GM12878 (cell line): ENCODE measurements around the gene KCNH4. TPM values are rescaled to one million over a fixed set of nuclear protein-coding genes. Genes with fewer than 3 reads are reported as not detected.

ENCODE experiments used
- ATAC-seq: fragments of 200-7000 bp; cut with Tn5 transposase; 3 replicates; pipeline ENCODE4 v1.9.1; 2020; ENCODE audit warnings: mild to moderate bottlenecking, moderate library complexity
- Bru-seq: library from RNA; stranded (reverse); fragments of 400-500 nt; gene quantifications from one replicate; lab custom pipeline; 2021; lab: Mats Ljungman, UMichigan
- BruChase-seq, 2 experiments: library from RNA; stranded (reverse); fragments of 400-500 nt; gene quantifications; one replicate each; lab custom pipeline; 2021; lab: Mats Ljungman, UMichigan
- BruUV-seq: library from RNA; stranded (reverse); fragments of 400-500 nt; replicated peaks from 2 replicates; lab custom pipeline; 2021; lab: Mats Ljungman, UMichigan
- CTCF ChIA-PET: fragments of 300-600 bp; sonication (Branson Sonifier 250); formaldehyde crosslinking; extraction: SDS; loops from one replicate; lab custom pipeline; 2021; ENCODE audit warnings: inconsistent platforms; lab: Yijun Ruan, JAX
- POLR2A ChIA-PET: fragments of 350-600 bp; formaldehyde crosslinking; extraction: SDS; loops from one replicate; lab custom pipeline; 2021; ENCODE audit warnings: inconsistent platforms; lab: Charles Lee
- RAD21 ChIA-PET: fragments of 300-600 bp; sonication (Branson Sonifier 250); formaldehyde crosslinking; loops from one replicate; lab custom pipeline; 2023; ENCODE audit warnings: antibody characterized with exemption; ENCODE audit not compliant: unreplicated experiment; lab: Charles Lee
- SMC1A ChIA-PET: fragments of 300-600 bp; sonication (Branson Sonifier 250); formaldehyde crosslinking; loops from one replicate; lab custom pipeline; 2023; ENCODE audit not compliant: unreplicated experiment, uncharacterized antibody; lab: Charles Lee
- DNase-seq: peaks from one replicate; pipeline ENCODE4 v3.0.0-alpha.2; 2011; ENCODE audit warnings: low read depth, low spot score
- FAIRE-seq: peaks from 3 replicates; lab custom pipeline; 2011; peaks lifted over from hg19 to GRCh38; lab: Jason Lieb, UNC
- H2AFZ ChIP-seq: 2 replicates; pipeline ENCODE4 v1.6.0; 2011; ENCODE audit warnings: low read depth, low read length, control low read depth; ENCODE audit not compliant: control insufficient read depth
- H3K27ac ChIP-seq: 2 replicates; pipeline ENCODE4 v1.5.1; 2011; ENCODE audit warnings: control low read depth; ENCODE audit not compliant: control insufficient read depth, insufficient read depth
- H3K27me3 ChIP-seq, 2 experiments: replicated peaks in 1 of 2; 2 replicates each; pipeline versions ENCODE4 v1.6.0 to v1.6.1; 2011; ENCODE audit warnings: low read length in 1 of 2; ENCODE audit not compliant: control insufficient read depth in 2 of 2, insufficient read depth in 2 of 2
- H3K36me3 ChIP-seq, 2 experiments: 2 replicates each; pipeline ENCODE4 v1.5.1; 2011; ENCODE audit warnings: low read length in 1 of 2; ENCODE audit not compliant: control insufficient read depth in 2 of 2, insufficient read depth in 2 of 2
- H3K4me1 ChIP-seq: 2 replicates; pipeline ENCODE4 v1.6.1; 2011; ENCODE audit warnings: mild to moderate bottlenecking, low read length, moderate library complexity, mixed read lengths; ENCODE audit not compliant: control insufficient read depth, insufficient read depth
- H3K4me2 ChIP-seq: 2 replicates; pipeline ENCODE4 v1.6.0; 2011; ENCODE audit warnings: control low read depth; ENCODE audit not compliant: control insufficient read depth, insufficient read depth
- H3K4me3 ChIP-seq: fragments of 200-600 bp; sonication (generic); 2 replicates; pipeline ENCODE4 v1.5.1; 2016
- H3K79me2 ChIP-seq: 2 replicates; pipeline ENCODE4 v1.6.0; 2011; ENCODE audit warnings: low read length; ENCODE audit not compliant: control insufficient read depth, insufficient read depth
- H3K9ac ChIP-seq: 2 replicates; pipeline ENCODE4 v1.8.0; 2011; ENCODE audit warnings: low read length, control low read depth, mixed read lengths; ENCODE audit not compliant: control insufficient read depth, insufficient read depth
- H3K9me3 ChIP-seq: replicated peaks from 3 replicates; pipeline ENCODE4 v1.5.1; 2011; ENCODE audit warnings: mild to moderate bottlenecking, low read length; ENCODE audit not compliant: control insufficient read depth, insufficient read depth
- H4K20me1 ChIP-seq: 2 replicates; pipeline ENCODE4 v1.6.0; 2011; ENCODE audit not compliant: control insufficient read depth, insufficient read depth
- E4F1 ChIP-seq: fragments of 450-650 bp; IDR thresholded peaks from 2 replicates; pipeline ENCODE4 v1.6.1; 2018; ENCODE audit warnings: borderline replicate concordance, mild to moderate bottlenecking; ENCODE audit not compliant: partially characterized antibody
- ELK1 ChIP-seq: IDR thresholded peaks from 2 replicates; pipeline ENCODE4 v1.6.1; 2012; ENCODE audit warnings: low read depth, low read length, improper control_type of control experiment
- FOXM1 ChIP-seq: IDR thresholded peaks from 2 replicates; pipeline ENCODE4 v1.6.1; 2012; ENCODE audit warnings: low read depth, mild to moderate bottlenecking, inconsistent platforms, low read length, moderate library complexity
- IKZF1 ChIP-seq: fragments of 450-650 bp; conservative IDR thresholded peaks from 2 replicates; pipeline ENCODE4 v1.6.1; 2017; ENCODE audit warnings: antibody characterized with exemption, mild to moderate bottlenecking
- KDM1A ChIP-seq: fragments of 200-600 bp; sonication (generic); IDR thresholded peaks from 2 replicates; pipeline ENCODE4 v1.6.1; 2016; ENCODE audit warnings: borderline replicate concordance
- NFYA ChIP-seq: IDR thresholded peaks from 2 replicates; pipeline ENCODE4 v1.6.1; 2011; ENCODE audit warnings: low read depth, mild to moderate bottlenecking, low read length, improper control_type of control experiment, borderline replicate concordance
- NFYB ChIP-seq: IDR thresholded peaks from 2 replicates; pipeline ENCODE4 v1.6.1; 2011; ENCODE audit warnings: low read depth, mild to moderate bottlenecking, low read length, improper control_type of control experiment, moderate library complexity; ENCODE audit not compliant: insufficient read depth
- RELB ChIP-seq: fragments of 450-650 bp; IDR thresholded peaks from 2 replicates; pipeline ENCODE4 v1.6.1; 2017; ENCODE audit warnings: low read depth, mild to moderate bottlenecking, moderate library complexity
- SP1 ChIP-seq: IDR thresholded peaks from one replicate; pipeline ENCODE4 v1.6.1; 2011; ENCODE audit warnings: low read depth, low read length
- TBL1XR1 ChIP-seq: IDR thresholded peaks from 2 replicates; pipeline ENCODE4 v1.6.1; 2012; ENCODE audit warnings: low read depth, low read length, improper control_type of control experiment
- TCF3 ChIP-seq: IDR thresholded peaks from 2 replicates; pipeline ENCODE4 v1.6.1; 2012; ENCODE audit warnings: low read depth, mild to moderate bottlenecking, low read length, borderline replicate concordance; ENCODE audit not compliant: insufficient read depth
- YY1 ChIP-seq: IDR thresholded peaks from 2 replicates; pipeline ENCODE4 v1.6.1; 2011; ENCODE audit warnings: low read depth, mild to moderate bottlenecking, low read length
- WGBS: methylation state at CpG from one replicate; pipeline ENCODE4 v1.1.6; 2016; ENCODE audit warnings: low lambda C conversion rate; ENCODE audit not compliant: insufficient replicate concordance, insufficient coverage; ENCODE audit errors: missing lambda C conversion rate; 5-methylcytosine and 5-hydroxymethylcytosine counted together
- in situ Hi-C: fragments of 300-500 bp; cut with MboI; formaldehyde crosslinking; loops from 9 replicates; pipeline ENCODE4 v1.14.3; 2018; ENCODE audit warnings: mixed read lengths
- intact Hi-C: fragments of 100-400 bp; cut with micrococcal nuclease; formaldehyde crosslinking; loops from one replicate; pipeline ENCODE4 v1.14.2; 2022; ENCODE audit not compliant: unreplicated experiment
- long read RNA-seq, 2 experiments: library from polyadenylated mRNA; unstranded; transcript quantifications; one replicate each; pipeline ENCODE4 v2.0.0, GENCODE V29; 2019 to 2020
- polyA minus RNA-seq, 3 experiments: library from RNA; depleted of rRNA, polyadenylated mRNA; stranded (reverse); fragments of >200 nt; gene quantifications; 2 replicates each; pipeline ENCODE4 v1.2.3, GENCODE V29; 2011
- polyA plus RNA-seq, 11 experiments: library from polyadenylated mRNA; depleted of rRNA in 4 of 11; unstranded in 6 of 11; stranded (reverse) in 5 of 11; fragments of >200 nt; fragmentation: Nextera tagmentation in 4 of 11; fragmentation: Illumina TruSeq in 1 of 11; extraction: Ambion mirVana in 4 of 11; extraction: Trizol in 1 of 11; gene quantifications; 1 replicate in 1 of 11; 2 replicates in 10 of 11; pipeline versions ENCODE4 v1.2.1 to v1.2.3, GENCODE V29; 2011 to 2016; ENCODE audit warnings: inconsistent platforms in 2 of 11, missing spikeins in 2 of 11, low read depth in 1 of 11
- total RNA-seq, 4 experiments: library from RNA; depleted of rRNA in 3 of 4; stranded (reverse); fragments of >200 nt in 3 of 4; fragmentation: Illumina TruSeq in 1 of 4; extraction: Trizol in 1 of 4; gene quantifications; 2 replicates each; pipeline versions ENCODE4 v1.2.1 to v1.2.3, GENCODE V29; 2013 to 2021

KCNH4 gene
- 1.3 and 1.7 TPM in 2 replicates for total RNA-seq (2013; cell fraction: nucleolus; rRNA removed)
- total RNA-seq (2014; rRNA removed) (0.06 TPM in 1 of 2 replicates, not detected in the other), total RNA-seq (2014; rRNA removed; fragmentation: Illumina TruSeq; extraction: Trizol) (0.09 TPM in 1 of 2 replicates, not detected in the other), total RNA-seq (2021) (0.19 and 0.26 TPM in 2 replicates), polyA plus RNA-seq (2011; rRNA removed) (0.39 and 0.88 TPM in 2 replicates), polyA plus RNA-seq (2014; fragmentation: Illumina TruSeq; extraction: Trizol) (0.12 TPM in 1 of 2 replicates, not detected in the other), polyA plus RNA-seq (2014; fragmentation: Nextera tagmentation; extraction: Ambion mirVana) (under 1 TPM in 1 of 2 experiments, not detected in 1; 0.04 TPM), polyA plus RNA-seq (2014; rRNA removed) (0.10 and 0.30 TPM in 2 replicates), polyA plus RNA-seq (2016; fragmentation: Nextera tagmentation; extraction: Ambion mirVana) (under 1 TPM; 0.03 to 0.09 TPM), polyA minus RNA-seq (2011; rRNA and poly(A)+ RNA removed) (1.2 and 1.3 TPM in 2 replicates), Bru-seq, nascent RNA (percentile 26 among the genes with signal in this experiment), BruChase-seq, experiment 1, labeled RNA remaining after a 6-hour chase (percentile 27 among the genes with signal in this experiment), BruChase-seq, experiment 2, labeled RNA remaining after a 2-hour chase (percentile 27 among the genes with signal in this experiment)
- 0.12 TPM for polyA plus RNA-seq (2011; ENCODE audit: low read depth)
- 1.2 and 1.4 TPM in 2 replicates for polyA plus RNA-seq (2011; cell fraction: cytosol; rRNA removed)
- polyA plus RNA-seq (2011; cell fraction: nucleus; rRNA removed): 2.5 and 3.5 TPM in 2 replicates
- polyA plus RNA-seq (2012): 0.21 and 0.28 TPM in 2 replicates
- 0.42 TPM in 1 of 2 replicates, not detected in the other for polyA minus RNA-seq (2011; cell fraction: cytosol; rRNA and poly(A)+ RNA removed)
- 0.73 and 1.3 TPM in 2 replicates for polyA minus RNA-seq (2011; cell fraction: nucleus; rRNA and poly(A)+ RNA removed)
- long read RNA-seq, experiment 1: 0 reads
- long read RNA-seq, experiment 2: 0 reads

GRCh38 chr17:42180922-42181850 is at the start of gene KCNH4:
TSS of gene KCNH4 (minus strand) at chr17:42181142. CDS start at chr17:42180945, 197 bp downstream.
- peaks cover 39% of the 10 kb centered on the region for H3K4me1 ChIP-seq
- H3K9me3 ChIP-seq: no peaks in the 10 kb centered on the region
- RAD21 ChIA-PET: interaction anchor here (0.7 to 4.7 kb wide), 30 partner anchors 9 to 225 kb away, joined by 3 to 78 read pairs (median 4); partner anchors contain the start of genes DHX58, DNAJC7, GHDC and KAT2A
- CTCF ChIA-PET: interaction anchor here (0.6 to 4.6 kb wide), 44 partner anchors 9 to 440 kb away, joined by 3 to 138 read pairs (median 4); partner anchors contain the start of genes CNP, DHX58, DNAJC7 and GHDC
- peak within 1 kb of the TSS; percentile 94 for H3K4me2 ChIP-seq
- H2AFZ ChIP-seq: peak within 1 kb of the TSS; percentile 62
- ATAC-seq: peak; percentile 77
- 1% methylated on average over 34 of the region's 60 CpGs for WGBS
- in situ Hi-C loops: no loop called here
- no peaks in the 10 kb centered on the region for H4K20me1 ChIP-seq
- no peak within 1 kb of the TSS for H3K9ac ChIP-seq
- SMC1A ChIA-PET: interaction anchor here (0.6 to 4.7 kb wide), 31 partner anchors 13 to 226 kb away, joined by 3 to 53 read pairs (median 4); partner anchors contain the start of genes CNP, DHX58, GHDC and KAT2A
- POLR2A ChIA-PET: interaction anchor here (0.5 to 1.9 kb wide), 11 partner anchors 14 to 216 kb away, joined by 3 to 15 read pairs (median 4); partner anchors contain the start of genes DHX58, GHDC and KAT2A
- no peaks in the 10 kb centered on the region for H3K79me2 ChIP-seq
- peak; percentile 91 for FAIRE-seq
- DNase-seq: peak; percentile 58
- H3K27ac ChIP-seq: no peak within 1 kb of the TSS
- H3K36me3 ChIP-seq: no peaks in the 10 kb centered on the region
- intact Hi-C loops: loop anchor here (1.0 to 10.0 kb wide), 5 partner anchors 63 to 224 kb away; partner anchors contain the start of genes CNP and STAT5A
- BruUV-seq: no TSS peak
- no peaks in the 10 kb centered on the region for H3K27me3 ChIP-seq
- peak within 1 kb of the TSS; percentile 21; the same call in 1 of the 2 replicates for H3K4me3 ChIP-seq
- no peak for TF ChIP-seq E4F1
- TF ChIP-seq SP1: peak; percentile 55
- TF ChIP-seq TBL1XR1: no peak
- no peak for TF ChIP-seq ELK1
- no peak for TF ChIP-seq KDM1A
- TF ChIP-seq NFYA: no peak
- TF ChIP-seq NFYB: no peak
- TF ChIP-seq TCF3: no peak
- peak; percentile 35; the same call in 1 of the 2 replicates for TF ChIP-seq RELB
- peak; percentile 61 for TF ChIP-seq YY1
- TF ChIP-seq FOXM1: no peak
- peak; percentile 43 for TF ChIP-seq IKZF1
